Osteocyte (in vitro differentiated cells): Measurements from ENCODE around the gene ZHX3. TPM values are rescaled to one million over a fixed set of nuclear protein-coding genes. Genes with fewer than 3 reads are reported as not detected.
A peak's percentile ranks its signal among the peaks of the same experiment; 100 is the strongest.
"Not testable (repeated sequence)": the region's sequence is repeated elsewhere in the genome, so short reads cannot be mapped to it uniquely, and the experiment has no call there.

Experiments
- DNase-seq: peaks from one replicate; pipeline ENCODE4 v3.0.0; 2021; ENCODE audit warnings: mixed read lengths; ENCODE audit not compliant: unreplicated experiment; ENCODE audit errors: extremely low spot score
- H3K27ac Mint-ChIP-seq: one replicate; pipeline ENCODE4 v1.8.0; 2021; ENCODE audit warnings: mild to moderate bottlenecking, mixed read lengths; ENCODE audit not compliant: unreplicated experiment
- H3K27me3 Mint-ChIP-seq: one replicate; pipeline ENCODE4 v1.8.0; 2021; ENCODE audit warnings: mixed read lengths; ENCODE audit not compliant: unreplicated experiment
- H3K36me3 Mint-ChIP-seq: one replicate; pipeline ENCODE4 v1.8.0; 2021; ENCODE audit warnings: mixed read lengths; ENCODE audit not compliant: unreplicated experiment
- H3K4me1 Mint-ChIP-seq: one replicate; pipeline ENCODE4 v1.8.0; 2021; ENCODE audit warnings: mixed read lengths; ENCODE audit not compliant: unreplicated experiment
- H3K4me3 Mint-ChIP-seq: one replicate; pipeline ENCODE4 v1.8.0; 2021; ENCODE audit warnings: mild to moderate bottlenecking, moderate library complexity, mixed read lengths; ENCODE audit not compliant: unreplicated experiment
- H3K9me3 Mint-ChIP-seq: one replicate; pipeline ENCODE4 v1.8.0; 2021; ENCODE audit warnings: mixed read lengths; ENCODE audit not compliant: unreplicated experiment
- total RNA-seq: library from RNA; stranded (reverse); gene quantifications from 2 replicates; pipeline ENCODE4 v1.2.1, GENCODE V29; 2021
- TF ChIP-seq, protein P1 (sequence below): fragments of 200-600 bp; sonication (generic); IDR thresholded peaks from 2 replicates; pipeline ENCODE4 v1.5.0; 2021; ENCODE audit warnings: antibody characterized with exemption, mild to moderate bottlenecking, moderate library complexity

The ZHX3 gene
- total RNA-seq, 1 donor from 2014 or later: 44.5 TPM

DNA sequence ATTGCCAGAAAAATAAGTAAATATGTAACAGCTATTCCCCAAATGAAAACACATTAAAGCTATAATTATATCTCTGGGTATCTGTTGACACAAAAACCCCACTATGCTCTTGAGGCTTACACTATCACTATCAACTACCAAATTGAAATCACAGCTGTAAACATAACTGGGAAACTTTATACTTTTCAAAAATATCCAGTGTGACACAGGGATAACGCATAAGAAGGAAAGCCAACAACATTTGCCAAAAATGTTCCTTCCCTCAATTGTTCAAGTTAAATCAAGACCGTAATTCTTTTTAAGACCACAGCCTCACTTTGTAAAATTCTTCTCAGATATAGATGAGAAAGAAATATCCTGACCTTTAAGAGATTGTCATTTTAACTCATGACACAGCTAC is 3.1 kb downstream of the ZHX3 start:
- Mint-ChIP-seq H3K27me3 (no peaks in the 10 kb centered on the region), H3K4me3 (no peak overlapping the region), H3K4me1 (peaks cover 49% of the 10 kb centered on the region), H3K36me3 (no peaks in the 10 kb centered on the region), H3K27ac (no peak overlapping the region), H3K9me3 (no peaks in the 10 kb centered on the region)
- TF ChIP-seq, protein P1, sequence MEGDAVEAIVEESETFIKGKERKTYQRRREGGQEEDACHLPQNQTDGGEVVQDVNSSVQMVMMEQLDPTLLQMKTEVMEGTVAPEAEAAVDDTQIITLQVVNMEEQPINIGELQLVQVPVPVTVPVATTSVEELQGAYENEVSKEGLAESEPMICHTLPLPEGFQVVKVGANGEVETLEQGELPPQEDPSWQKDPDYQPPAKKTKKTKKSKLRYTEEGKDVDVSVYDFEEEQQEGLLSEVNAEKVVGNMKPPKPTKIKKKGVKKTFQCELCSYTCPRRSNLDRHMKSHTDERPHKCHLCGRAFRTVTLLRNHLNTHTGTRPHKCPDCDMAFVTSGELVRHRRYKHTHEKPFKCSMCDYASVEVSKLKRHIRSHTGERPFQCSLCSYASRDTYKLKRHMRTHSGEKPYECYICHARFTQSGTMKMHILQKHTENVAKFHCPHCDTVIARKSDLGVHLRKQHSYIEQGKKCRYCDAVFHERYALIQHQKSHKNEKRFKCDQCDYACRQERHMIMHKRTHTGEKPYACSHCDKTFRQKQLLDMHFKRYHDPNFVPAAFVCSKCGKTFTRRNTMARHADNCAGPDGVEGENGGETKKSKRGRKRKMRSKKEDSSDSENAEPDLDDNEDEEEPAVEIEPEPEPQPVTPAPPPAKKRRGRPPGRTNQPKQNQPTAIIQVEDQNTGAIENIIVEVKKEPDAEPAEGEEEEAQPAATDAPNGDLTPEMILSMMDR: no peak
- no peak for DNase-seq

DNA sequence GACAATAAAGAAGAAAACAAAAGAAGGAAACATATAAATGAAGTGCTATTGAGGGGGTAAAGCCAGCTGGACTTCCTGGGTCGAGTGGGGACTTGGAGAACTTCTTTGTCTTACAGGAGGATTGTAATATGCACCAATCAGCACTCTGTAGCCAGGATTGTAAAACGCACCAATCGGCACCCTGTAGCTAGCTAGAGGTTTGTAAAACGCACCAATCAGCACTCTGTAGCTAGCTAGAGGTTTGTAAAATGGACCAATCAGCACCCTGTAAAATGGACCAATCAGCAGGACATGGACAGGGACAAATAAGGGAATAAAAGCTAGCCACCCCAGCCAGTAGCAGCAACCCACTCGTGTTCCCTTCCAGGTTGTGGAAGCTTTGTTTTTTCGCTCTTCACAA is 5.5 kb downstream of the ZHX3 start:
- H3K27me3 Mint-ChIP-seq, H3K36me3 Mint-ChIP-seq, H3K27ac Mint-ChIP-seq, H3K9me3 Mint-ChIP-seq, DNase-seq, H3K4me3 Mint-ChIP-seq: not testable (repeated sequence)
- H3K4me1 Mint-ChIP-seq: peaks cover 61% of the 10 kb centered on the region

DNA sequence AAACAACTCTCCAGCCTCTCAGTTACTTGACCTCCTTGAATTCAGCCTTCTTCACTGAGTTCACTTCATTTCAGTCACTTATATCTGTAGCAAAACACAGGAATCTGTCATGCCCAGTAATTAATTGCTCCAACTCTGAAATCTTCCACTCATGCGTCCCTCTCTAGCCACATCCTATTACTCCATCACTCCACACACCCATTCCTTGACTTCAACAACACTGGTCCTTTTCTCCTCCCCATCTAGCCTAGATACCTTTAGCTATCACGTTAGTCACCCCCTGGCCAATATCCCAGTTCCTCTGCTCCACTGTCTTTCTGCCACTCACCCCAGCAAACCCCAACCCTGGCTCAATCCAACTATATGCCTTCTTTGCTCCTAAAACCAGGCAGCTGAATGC is 7.7 kb downstream of the ZHX3 start:
- H3K36me3 Mint-ChIP-seq: no peaks in the 10 kb centered on the region
- no peaks in the 10 kb centered on the region for H3K9me3 Mint-ChIP-seq
- H3K4me3 Mint-ChIP-seq: no peak overlapping the region
- TF ChIP-seq, protein P1: no peak
- H3K4me1 Mint-ChIP-seq: peaks cover 42% of the 10 kb centered on the region
- H3K27ac Mint-ChIP-seq: peak overlapping the region; percentile 12
- H3K27me3 Mint-ChIP-seq: no peaks in the 10 kb centered on the region
- no peak for DNase-seq

DNA sequence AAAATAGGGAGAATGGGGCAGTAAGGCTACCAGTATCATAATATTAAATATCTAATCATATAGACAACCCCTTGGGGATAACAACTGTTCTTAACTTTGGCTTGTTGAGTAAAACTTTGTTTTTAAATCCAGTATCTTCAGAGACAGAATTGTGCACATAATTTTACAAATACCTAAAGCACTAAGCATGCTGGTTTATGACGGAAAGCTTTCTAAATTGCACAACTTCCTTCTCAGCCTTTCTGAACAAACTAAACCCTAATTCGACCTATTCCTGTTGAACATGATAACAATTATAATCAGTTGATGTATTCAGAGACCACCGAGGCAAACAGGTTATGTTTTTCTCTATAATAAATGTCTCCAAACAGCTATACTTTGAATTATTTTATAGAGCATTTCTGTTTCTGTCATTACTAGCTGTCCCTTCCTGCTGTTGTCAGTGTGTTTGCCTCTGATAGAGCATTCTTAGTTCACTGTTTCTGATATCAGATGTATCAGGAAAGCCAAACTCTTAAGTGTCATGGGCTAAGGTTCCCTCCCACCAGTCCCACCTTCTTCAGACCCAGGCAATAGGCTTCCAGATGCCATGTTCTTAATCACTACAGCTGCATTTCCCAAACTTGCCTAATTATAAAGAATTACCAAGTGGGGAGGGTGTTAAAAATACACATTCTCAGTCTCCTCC is 8.7 kb downstream of the ZHX3 start:
- no peak for DNase-seq
- Mint-ChIP-seq H3K4me3 (no peak overlapping the region), H3K4me1 (peaks cover 33% of the 10 kb centered on the region), H3K36me3 (no peaks in the 10 kb centered on the region), H3K27me3 (no peaks in the 10 kb centered on the region), H3K27ac (peak overlapping the region; percentile 51), H3K9me3 (no peaks in the 10 kb centered on the region)
- TF ChIP-seq, protein P1: no peak

DNA sequence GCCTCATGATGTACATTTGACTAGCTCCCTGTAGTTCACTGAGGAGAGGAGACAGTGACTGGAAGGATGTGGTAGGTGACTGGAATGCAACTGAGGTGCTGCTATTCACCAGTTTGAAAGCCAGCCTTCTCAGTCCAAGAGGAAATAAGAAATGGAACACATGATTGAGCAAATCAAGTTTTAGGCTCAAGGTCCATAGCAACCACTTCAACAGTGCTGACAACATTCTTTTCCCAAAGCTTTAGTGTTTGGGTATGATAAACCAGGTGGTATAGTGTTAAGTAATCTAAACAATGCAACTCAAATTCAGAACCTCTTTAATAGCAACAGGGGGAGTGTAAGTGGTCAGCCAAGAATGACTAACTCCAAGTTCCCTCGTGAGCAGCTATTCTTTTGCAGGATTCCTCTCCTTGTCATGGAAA is 9.2 kb downstream of the ZHX3 start:
- Mint-ChIP-seq H3K27ac (peak overlapping the region; percentile 61), H3K9me3 (no peaks in the 10 kb centered on the region), H3K27me3 (no peaks in the 10 kb centered on the region), H3K36me3 (no peaks in the 10 kb centered on the region), H3K4me1 (peaks cover 31% of the 10 kb centered on the region), H3K4me3 (no peak overlapping the region)
- TF ChIP-seq, protein P1: no peak
- DNase-seq: no peak
